Stimulated activated CD8-positive, alpha-beta memory T cell treated with anti-CD3 and anti-CD28 coated beads, Interleukin-4, amount 100 ng/mL, for 24 hours (primary cell): ENCODE measurements around the gene STX7.

Experiments
- DNase-seq: peaks from one replicate; pipeline ENCODE4 v3.0.0-alpha.2; 2020; ENCODE audit warnings: low read depth

STX7 gene

GRCh38 chr6:132412656-132413498 is 100.0 kb downstream of the STX7 start:
- DNase-seq: no peak

GRCh38 chr6:132411296-132411695 is 101.6 kb downstream of the STX7 start:
- no peak for DNase-seq

- no peak for DNase-seq
Observed at GRCh38 chr6:132410830-132411229, 102.1 kb downstream of the STX7 start.

GRCh38 chr6:132405143-132405915 is 107.6 kb downstream of the STX7 start:
- no peak for DNase-seq

- DNase-seq: no peak
Observed at GRCh38 chr6:132404736-132405135, 108.2 kb downstream of the STX7 start.

GRCh38 chr6:132404330-132404729 is 108.6 kb downstream of the STX7 start:
- no peak for DNase-seq

GRCh38 chr6:132401618-132402285 is 111.2 kb downstream of the STX7 start:
- DNase-seq: no peak

GRCh38 chr6:132400883-132401617 is 111.9 kb downstream of the STX7 start, which contains the start of gene MOXD1:
TSS of gene MOXD1 (minus strand) at chr6:132401475. CDS start at chr6:132401426, 49 bp downstream.
- no peak for DNase-seq

GRCh38 chr6:132400555-132400882 is 112.4 kb downstream of the STX7 start:
- no peak for DNase-seq

GRCh38 chr6:132399376-132400074 is 113.4 kb downstream of the STX7 start:
- DNase-seq: no peak
